ENCODE results near the gene AHDC1.

AHDC1 gene

GRCh38 chr1:27572019-27572678, 31.8 kb downstream of the AHDC1 start:
- peaks cover 54% of the 10 kb centered on the region for H3K4me1 ChIP-seq (ENCODE audit: control insufficient read depth, low read length)
- TF ChIP-seq EZH2phosphoT487 (IDR thresholded peaks at IDR 0.05; ENCODE audit: borderline replicate concordance, low read length): no peak
- TF ChIP-seq CTCF (IDR thresholded peaks at IDR 0.05; ENCODE audit: low read depth, low read length, poor library complexity, severe bottlenecking): no peak
- H3K27me3 ChIP-seq (ENCODE audit: control insufficient read depth, low read length): peaks cover 16% of the 10 kb centered on the region; the same call in 1 of the 2 replicates
- peaks cover 8% of the 10 kb centered on the region; the same call in 1 of the 2 replicates for H3F3A ChIP-seq (ENCODE audit: control insufficient read depth, insufficient read depth)
- H3K27ac ChIP-seq (ENCODE audit: low read depth, low read length): no peak overlapping the region
- no peaks in the 10 kb centered on the region for H3K9me3 ChIP-seq (ENCODE audit: control insufficient read depth, insufficient read depth, low read length)
- H3K4me3 ChIP-seq (ENCODE audit: low read length): no peak overlapping the region
- H3K4me2 ChIP-seq (ENCODE audit: low read length): no peak overlapping the region
- no peaks in the 10 kb centered on the region; the same call in 1 of the 2 replicates for H3K79me2 ChIP-seq (ENCODE audit: control insufficient read depth, low read length)
- no peaks in the 10 kb centered on the region for H3K9me2 ChIP-seq (replicated peaks; ENCODE audit: control insufficient read depth, low read length)
- peaks cover 20% of the 10 kb centered on the region; the same call in 1 of the 2 replicates for H4K20me1 ChIP-seq (ENCODE audit: control insufficient read depth, insufficient read depth, low read depth, low read length)
- H3K36me3 ChIP-seq (ENCODE audit: control insufficient read depth, low read length): no peaks in the 10 kb centered on the region

- H3K4me1 ChIP-seq (ENCODE audit: control insufficient read depth, low read length): peaks cover 48% of the 10 kb centered on the region
Observed at GRCh38 chr1:27571439-27572018, 32.4 kb downstream of the AHDC1 start.

GRCh38 chr1:27570784-27571183, 33.2 kb downstream of the AHDC1 start:
- peaks cover 15% of the 10 kb centered on the region; the same call in 1 of the 2 replicates for H4K20me1 ChIP-seq (ENCODE audit: control insufficient read depth, insufficient read depth, low read depth, low read length)

More at GRCh38 chr1:27571439-27572018, 32.4 kb downstream of the AHDC1 start:
- Histone ChIP-seq H3K27ac (ENCODE audit: low read depth, low read length) (no peak overlapping the region), H3K4me3 (ENCODE audit: low read length) (no peak overlapping the region), H4K20me1 (ENCODE audit: control insufficient read depth, insufficient read depth, low read depth, low read length) (peaks cover 16% of the 10 kb centered on the region; the same call in 1 of the 2 replicates), H3K9me2 (replicated peaks; ENCODE audit: control insufficient read depth, low read length) (no peaks in the 10 kb centered on the region), H3K36me3 (ENCODE audit: control insufficient read depth, low read length) (no peaks in the 10 kb centered on the region), H3K4me2 (ENCODE audit: low read length) (no peak overlapping the region), H3K79me2 (ENCODE audit: control insufficient read depth, low read length) (no peaks in the 10 kb centered on the region), H3K27me3 (ENCODE audit: control insufficient read depth, low read length) (peaks cover 16% of the 10 kb centered on the region; the same call in 1 of the 2 replicates), H3F3A (ENCODE audit: control insufficient read depth, insufficient read depth) (peaks cover 8% of the 10 kb centered on the region; the same call in 1 of the 2 replicates), H3K9me3 (ENCODE audit: control insufficient read depth, insufficient read depth, low read length) (no peaks in the 10 kb centered on the region)
- TF ChIP-seq EZH2phosphoT487 (IDR thresholded peaks at IDR 0.05; ENCODE audit: borderline replicate concordance, low read length) (no peak), CTCF (IDR thresholded peaks at IDR 0.05; ENCODE audit: low read depth, low read length, poor library complexity, severe bottlenecking) (no peak)

More at GRCh38 chr1:27570784-27571183, 33.2 kb downstream of the AHDC1 start:
- H3K4me2 ChIP-seq (ENCODE audit: low read length): no peak overlapping the region
- H3K27ac ChIP-seq (ENCODE audit: low read depth, low read length): no peak overlapping the region
- H3K9me2 ChIP-seq (replicated peaks; ENCODE audit: control insufficient read depth, low read length): no peaks in the 10 kb centered on the region
- no peaks in the 10 kb centered on the region for H3K36me3 ChIP-seq (ENCODE audit: control insufficient read depth, low read length)
- peaks cover 13% of the 10 kb centered on the region; the same call in 1 of the 2 replicates for H3K27me3 ChIP-seq (ENCODE audit: control insufficient read depth, low read length)
- peaks cover 40% of the 10 kb centered on the region for H3K4me1 ChIP-seq (ENCODE audit: control insufficient read depth, low read length)
- no peak for TF ChIP-seq EZH2phosphoT487 (IDR thresholded peaks at IDR 0.05; ENCODE audit: borderline replicate concordance, low read length)
- TF ChIP-seq CTCF (IDR thresholded peaks at IDR 0.05; ENCODE audit: low read depth, low read length, poor library complexity, severe bottlenecking): no peak
- peaks cover 8% of the 10 kb centered on the region; the same call in 1 of the 2 replicates for H3F3A ChIP-seq (ENCODE audit: control insufficient read depth, insufficient read depth)
- H3K9me3 ChIP-seq (ENCODE audit: control insufficient read depth, insufficient read depth, low read length): no peaks in the 10 kb centered on the region
- H3K4me3 ChIP-seq (ENCODE audit: low read length): no peak overlapping the region
- no peaks in the 10 kb centered on the region for H3K79me2 ChIP-seq (ENCODE audit: control insufficient read depth, low read length)
